GM21529 (cell line): ENCODE results near the gene GLIPR1L1.
A peak's percentile ranks its signal among the peaks of the same experiment; 100 is the strongest.

ENCODE experiments used
- ATAC-seq: cut with Tn5 transposase; IDR thresholded peaks from one replicate; pipeline ENCODE4 v1.9.1; 2021; ENCODE audit not compliant: unreplicated experiment

The GLIPR1L1 gene

GRCh38 chr12:75349946-75350345, 15.5 kb downstream of the GLIPR1L1 start:
- ATAC-seq, result no peak

GRCh38 chr12:75350413-75350812, 15.9 kb downstream of the GLIPR1L1 start:
- ATAC-seq, result no peak

- ATAC-seq, result no peak
Observed at GRCh38 chr12:75354011-75354410, 19.5 kb downstream of the GLIPR1L1 start.

GRCh38 chr12:75360920-75361319, 26.4 kb downstream of the GLIPR1L1 start:
- no peak for ATAC-seq

GRCh38 chr12:75361408-75361807, 26.9 kb downstream of the GLIPR1L1 start:
- no peak for ATAC-seq

- no peak for ATAC-seq
Observed at GRCh38 chr12:75364919-75365318, 30.4 kb downstream of the GLIPR1L1 start.

GRCh38 chr12:75366629-75367028, 32.2 kb downstream of the GLIPR1L1 start:
- peak; percentile 75 for ATAC-seq

GRCh38 chr12:75374971-75375370, 40.5 kb downstream of the GLIPR1L1 start:
- no peak for ATAC-seq

- ATAC-seq, result no peak
Observed at GRCh38 chr12:75378354-75378753, 43.9 kb downstream of the GLIPR1L1 start.

- ATAC-seq, result no peak
Observed at GRCh38 chr12:75389061-75389460, 54.6 kb downstream of the GLIPR1L1 start.

- no peak for ATAC-seq
Observed at GRCh38 chr12:75389706-75390105, 55.2 kb downstream of the GLIPR1L1 start.

- ATAC-seq, result peak; percentile 0
Observed at GRCh38 chr12:75390156-75390898, 55.9 kb downstream of the GLIPR1L1 start.

GRCh38 chr12:75390899-75391538, 56.5 kb downstream of the GLIPR1L1 start, which contains the start of gene GLIPR1L2:
Gene GLIPR1L2, plus strand, starts transcription at chr12:75391089. Its CDS starts 28 bp downstream, at chr12:75391117.
- ATAC-seq, result peak; percentile 95

GRCh38 chr12:75404231-75404630, 69.8 kb downstream of the GLIPR1L1 start:
- no peak for ATAC-seq

GRCh38 chr12:75407683-75408082, 73.2 kb downstream of the GLIPR1L1 start:
- no peak for ATAC-seq

- no peak for ATAC-seq
Observed at GRCh38 chr12:75409830-75410229, 75.4 kb downstream of the GLIPR1L1 start.

- ATAC-seq, result no peak
Observed at GRCh38 chr12:75414671-75415070, 80.2 kb downstream of the GLIPR1L1 start.

- no peak for ATAC-seq
Observed at GRCh38 chr12:75419841-75420240, 85.4 kb downstream of the GLIPR1L1 start.
